Measurements from ENCODE around the gene REXO5.
A peak's percentile ranks its signal among the peaks of the same experiment; 100 is the strongest.
"Not testable (repeated sequence)": the region's sequence is repeated elsewhere in the genome, so short reads cannot be mapped to it uniquely, and the experiment has no call there.

REXO5 gene, protein sequence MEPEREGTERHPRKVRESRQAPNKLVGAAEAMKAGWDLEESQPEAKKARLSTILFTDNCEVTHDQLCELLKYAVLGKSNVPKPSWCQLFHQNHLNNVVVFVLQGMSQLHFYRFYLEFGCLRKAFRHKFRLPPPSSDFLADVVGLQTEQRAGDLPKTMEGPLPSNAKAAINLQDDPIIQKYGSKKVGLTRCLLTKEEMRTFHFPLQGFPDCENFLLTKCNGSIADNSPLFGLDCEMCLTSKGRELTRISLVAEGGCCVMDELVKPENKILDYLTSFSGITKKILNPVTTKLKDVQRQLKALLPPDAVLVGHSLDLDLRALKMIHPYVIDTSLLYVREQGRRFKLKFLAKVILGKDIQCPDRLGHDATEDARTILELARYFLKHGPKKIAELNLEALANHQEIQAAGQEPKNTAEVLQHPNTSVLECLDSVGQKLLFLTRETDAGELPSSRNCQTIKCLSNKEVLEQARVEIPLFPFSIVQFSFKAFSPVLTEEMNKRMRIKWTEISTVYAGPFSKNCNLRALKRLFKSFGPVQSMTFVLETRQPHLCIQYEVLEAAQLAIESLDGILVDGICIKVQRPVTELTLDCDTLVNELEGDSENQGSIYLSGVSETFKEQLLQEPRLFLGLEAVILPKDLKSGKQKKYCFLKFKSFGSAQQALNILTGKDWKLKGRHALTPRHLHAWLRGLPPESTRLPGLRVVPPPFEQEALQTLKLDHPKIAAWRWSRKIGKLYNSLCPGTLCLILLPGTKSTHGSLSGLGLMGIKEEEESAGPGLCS

GRCh38 chr16:20806168-20807050 lies at the start of gene REXO5, which contains the start of gene ERI2:
TSS of gene REXO5 (plus strand) at chr16:20806527. CDS start at chr16:20806954, 427 bp downstream.
TSS of gene ERI2 (minus strand) at chr16:20806472. CDS start at chr16:20806430, 42 bp downstream.
- peak; percentile 87 to 93 for DNase-seq

DNA sequence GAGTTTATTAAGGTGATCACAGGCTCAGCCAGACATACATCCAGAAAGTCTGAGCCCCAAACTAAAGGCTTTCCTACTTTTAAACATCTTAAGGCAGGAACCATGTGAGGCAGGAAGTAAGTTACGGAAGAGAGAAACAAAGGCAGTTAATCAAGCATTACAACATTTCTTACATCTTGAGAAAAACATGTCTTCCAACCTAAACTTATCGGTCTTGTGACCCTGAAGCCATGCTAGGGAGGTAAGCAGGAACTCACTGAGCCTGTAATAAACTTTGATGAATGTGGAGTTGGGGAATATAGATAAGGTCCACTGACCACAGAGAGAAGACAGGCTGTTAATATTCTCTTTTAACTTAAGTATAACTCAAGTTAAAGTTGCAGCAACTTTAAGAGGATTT lies 46.0 kb upstream of the REXO5 start:
- DNase-seq = no peak

DNA sequence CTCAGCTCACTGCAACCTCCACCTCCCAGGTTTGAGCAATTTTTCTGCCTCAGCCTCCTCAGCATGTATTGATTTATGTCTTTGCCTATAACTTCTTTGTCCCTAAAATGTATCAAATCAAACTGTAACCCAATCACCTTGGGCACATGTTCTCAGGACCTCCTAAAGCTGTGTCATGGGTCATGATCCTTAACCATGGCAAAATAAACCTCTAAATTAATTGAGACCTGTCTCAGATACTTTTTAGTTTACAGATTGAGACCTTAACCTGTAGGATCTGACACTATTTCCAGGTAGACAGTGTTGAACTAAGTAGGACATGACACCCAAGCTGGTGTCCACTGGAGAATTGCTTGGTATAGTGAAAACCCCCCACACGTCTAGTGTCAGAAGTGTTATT lies 45.2 kb upstream of the REXO5 start:
- no peak for DNase-seq

GRCh38 chr16:20762404-20763123 lies 43.8 kb upstream of the REXO5 start:
- DNase-seq = no peak

GRCh38 chr16:20763461-20764232 lies 42.7 kb upstream of the REXO5 start, which contains the start of gene ACSM3:
TSS of gene ACSM3 (plus strand) at chr16:20764014. CDS start at chr16:20770035, 6,021 bp downstream.
- DNase-seq = no peak

GRCh38 chr16:20764448-20764847 lies 41.9 kb upstream of the REXO5 start:
- not testable (repeated sequence) for DNase-seq

DNA sequence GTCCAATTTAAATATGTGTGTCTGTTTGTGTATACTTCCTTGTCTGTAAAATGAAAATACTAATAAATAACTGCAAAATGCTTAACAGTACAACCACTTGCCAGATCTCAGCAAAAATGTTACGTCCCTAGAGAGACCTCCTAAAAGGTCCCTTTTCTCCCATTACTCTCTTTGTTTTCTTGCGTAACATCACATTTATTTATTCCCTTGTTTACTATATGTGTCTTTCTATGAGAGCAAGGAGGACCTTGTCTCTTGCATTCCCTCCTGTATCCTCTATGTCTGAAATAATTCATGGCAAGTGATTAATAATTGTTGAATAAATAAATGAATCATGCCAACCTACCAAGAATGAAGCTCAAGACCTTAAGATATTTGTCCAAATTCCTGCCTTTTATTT lies 40.6 kb upstream of the REXO5 start:
- no peak for DNase-seq

DNA sequence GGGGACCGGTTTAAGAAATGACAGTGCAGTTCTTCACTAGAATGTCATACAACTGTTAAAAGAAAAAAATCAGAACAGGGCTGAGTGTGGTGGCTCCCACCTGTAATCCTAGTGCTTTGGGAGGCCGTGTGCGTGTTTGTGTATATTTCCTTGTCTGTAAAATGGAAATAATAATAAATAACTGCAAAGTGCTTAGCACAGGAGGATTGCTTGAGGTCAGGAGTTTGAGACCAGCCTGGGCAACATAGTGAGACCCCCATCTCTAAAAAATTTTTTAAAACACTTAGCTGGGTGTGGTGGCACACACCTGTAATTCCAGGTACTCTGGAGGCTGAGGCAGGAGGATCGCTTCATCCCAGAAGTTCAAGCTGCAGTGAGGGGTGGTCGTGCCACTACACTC lies 40.0 kb upstream of the REXO5 start:
- no peak for DNase-seq

GRCh38 chr16:20767577-20767976 lies 38.8 kb upstream of the REXO5 start:
- DNase-seq = no peak

DNA sequence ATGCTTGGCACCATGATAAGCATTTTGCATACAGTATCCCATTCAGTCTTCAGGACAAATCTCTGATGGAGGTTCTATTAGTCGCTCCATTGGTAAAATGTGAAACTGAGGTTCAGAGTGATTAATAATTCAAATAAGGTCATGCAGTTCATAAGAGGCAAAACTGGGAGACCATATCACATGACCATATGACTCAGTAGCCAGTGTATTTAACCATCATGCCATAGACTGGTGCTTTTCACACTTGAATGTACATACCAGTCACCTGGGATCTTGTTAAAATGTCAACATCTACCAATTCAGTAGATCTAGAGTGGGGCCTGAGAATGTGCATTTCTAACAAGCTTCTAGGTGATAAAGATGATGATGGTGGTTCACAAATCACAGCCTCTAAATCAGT lies 38.2 kb upstream of the REXO5 start:
- no peak for DNase-seq

- no peak for DNase-seq
Measured at GRCh38 chr16:20768818-20769217, 37.5 kb upstream of the REXO5 start.

- no peak for DNase-seq
Measured at GRCh38 chr16:20773679-20774078, 32.6 kb upstream of the REXO5 start.

GRCh38 chr16:20774703-20775362 lies 31.5 kb upstream of the REXO5 start:
- peak in 1 of 2 experiments; percentile 35 for DNase-seq

DNA sequence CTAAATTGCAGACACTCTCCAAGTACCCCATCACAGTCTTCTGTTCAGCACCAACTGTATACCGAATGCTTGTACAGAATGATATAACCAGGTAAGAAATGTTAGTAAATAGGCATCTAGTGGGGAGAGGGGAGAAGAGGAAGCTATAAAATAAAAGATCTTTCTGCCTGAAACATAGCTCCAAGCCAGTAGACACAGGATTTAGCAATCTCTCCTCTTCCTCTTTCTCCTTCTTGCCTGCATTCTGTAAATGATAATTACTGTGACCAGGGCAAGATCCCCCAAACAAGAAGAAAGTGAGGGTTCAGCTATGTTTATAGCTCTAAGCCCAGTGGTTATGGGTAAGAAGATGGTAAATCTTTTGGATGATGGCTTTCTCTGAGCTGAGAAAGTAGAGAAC lies 24.6 kb upstream of the REXO5 start:
- no peak for DNase-seq

DNA sequence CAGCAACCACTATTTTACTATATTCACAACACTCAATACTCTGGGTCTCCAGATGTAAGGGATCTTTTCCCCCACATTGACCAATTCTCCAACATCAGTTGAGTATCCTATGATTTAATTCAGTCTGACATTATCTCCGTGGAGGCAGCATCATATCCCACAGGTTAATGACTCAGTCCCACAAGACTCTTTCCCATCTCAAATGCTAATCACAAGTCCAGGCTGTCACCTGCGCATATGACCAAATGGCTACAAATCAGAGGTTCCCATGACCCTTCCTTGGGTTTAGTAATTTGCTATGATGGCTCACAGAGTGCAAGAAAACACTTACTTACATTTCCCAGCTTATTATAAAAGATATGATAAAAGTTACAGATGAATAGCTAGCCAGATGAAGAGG lies 23.9 kb upstream of the REXO5 start:
- no peak for DNase-seq

- DNase-seq = no peak
Measured at GRCh38 chr16:20784204-20784603, 22.1 kb upstream of the REXO5 start.

- no peak for DNase-seq
Measured at GRCh38 chr16:20789130-20789529, 17.2 kb upstream of the REXO5 start.

DNA sequence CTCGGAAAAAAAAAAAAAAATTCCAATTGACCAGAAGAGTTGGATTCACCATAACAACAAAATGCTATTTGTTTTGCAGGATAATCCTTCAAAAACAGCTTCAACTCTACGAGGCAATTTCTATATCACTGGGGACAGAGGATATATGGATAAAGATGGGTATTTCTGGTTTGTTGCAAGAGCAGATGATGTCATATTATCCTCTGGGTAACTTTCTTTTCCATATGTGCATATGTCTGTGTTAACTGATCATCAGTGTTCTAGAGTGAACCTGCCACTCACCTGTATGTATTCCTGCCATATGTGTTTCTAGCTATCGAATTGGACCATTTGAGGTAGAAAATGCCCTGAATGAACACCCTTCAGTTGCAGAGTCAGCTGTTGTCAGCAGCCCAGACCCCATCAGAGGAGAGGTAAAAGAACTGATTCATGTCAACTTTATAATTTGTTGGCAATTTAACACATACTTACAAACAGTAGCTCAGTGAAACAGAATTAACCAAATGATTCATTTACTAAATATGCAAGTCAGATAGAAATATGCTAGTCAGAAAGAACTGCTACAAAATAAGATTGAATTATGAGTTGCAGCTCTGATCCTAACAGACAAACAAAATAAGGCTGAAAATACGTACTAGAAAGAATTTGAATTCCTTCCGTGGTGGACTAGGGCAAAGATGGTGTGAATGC lies 14.3 kb upstream of the REXO5 start:
- DNase-seq = no peak

- no peak for DNase-seq
Measured at GRCh38 chr16:20798364-20798763, 8.0 kb upstream of the REXO5 start.

- DNase-seq = peak in 1 of 2 experiments; percentile 5
Measured at GRCh38 chr16:20799599-20799998, 6.7 kb upstream of the REXO5 start.

Measured in NCI-H1930 (cell line).